CD14-positive monocyte (primary cell): ENCODE results near the gene IL18. TPM values are rescaled to one million over a fixed set of nuclear protein-coding genes. Genes with fewer than 3 reads are reported as not detected.

Experiments used
- DNase-seq, 3 donors: peaks; one replicate each; pipeline ENCODE4 v3.0.0-alpha.2; 2011 to 2022
- H2AFZ ChIP-seq: 2 replicates; pipeline ENCODE4 v1.6.0; 2012; ENCODE audit warnings: mild to moderate bottlenecking, low read depth, low read length, inconsistent platforms; ENCODE audit not compliant: insufficient read depth, poor library complexity, severe bottlenecking
- H3K27ac ChIP-seq, 2 donors: 1 replicate in 1 of 2; 2 replicates in 1 of 2; pipeline ENCODE4 v1.5.1; 2012 to 2013; ENCODE audit warnings: low read length in 2 of 2, control low read depth in 1 of 2, inconsistent platforms in 1 of 2, low read depth in 1 of 2, mild to moderate bottlenecking in 1 of 2
- H3K27me3 ChIP-seq, 2 donors: one replicate each; pipeline versions ENCODE4 v1.6.0 to v1.6.1; 2011 to 2013; ENCODE audit warnings: low read length in 2 of 2; ENCODE audit not compliant: control insufficient read depth in 2 of 2, insufficient read depth in 2 of 2
- H3K36me3 ChIP-seq, 2 donors: replicated peaks in 1 of 2; 1 replicate in 1 of 2; 2 replicates in 1 of 2; pipeline versions ENCODE4 v1.5.1 to v1.6.1; 2012 to 2013; ENCODE audit warnings: low read length in 2 of 2, control low read depth in 1 of 2, inconsistent platforms in 1 of 2, mild to moderate bottlenecking in 1 of 2; ENCODE audit not compliant: insufficient read depth in 2 of 2, control insufficient read depth in 1 of 2
- H3K4me1 ChIP-seq, 2 donors: 1 replicate in 1 of 2; 2 replicates in 1 of 2; pipeline versions ENCODE4 v1.5.1 to v1.6.1; 2012 to 2013; ENCODE audit warnings: low read length in 2 of 2, control low read depth in 1 of 2, inconsistent platforms in 1 of 2, mild to moderate bottlenecking in 1 of 2, moderate library complexity in 1 of 2; ENCODE audit not compliant: insufficient read depth in 2 of 2, control insufficient read depth in 1 of 2
- H3K4me2 ChIP-seq: replicated peaks from 2 replicates; pipeline ENCODE3; 2012; ENCODE audit warnings: low read length, moderate library complexity, mild to moderate bottlenecking; ENCODE audit not compliant: poor library complexity, severe bottlenecking; ENCODE audit errors: extremely low read depth
- H3K4me3 ChIP-seq, 3 experiments: fragments of 200-600 bp in 1 of 3; sonication (generic) in 1 of 3; replicated peaks in 1 of 3; 1 replicate in 2 of 3; 2 replicates in 1 of 3; pipeline ENCODE4 v1.5.1; 2011 to 2013; ENCODE audit warnings: low read length in 3 of 3, mild to moderate bottlenecking in 3 of 3, control low read depth in 2 of 3, low read depth in 2 of 3, inconsistent platforms in 1 of 3, moderate library complexity in 1 of 3
- H3K79me2 ChIP-seq: 2 replicates; pipeline ENCODE4 v1.6.0; 2012; ENCODE audit warnings: mild to moderate bottlenecking, control low read depth, inconsistent platforms, low read length, moderate library complexity; ENCODE audit not compliant: insufficient read depth
- H3K9ac ChIP-seq: 2 replicates; pipeline ENCODE4 v1.6.0; 2017; ENCODE audit warnings: low read length, mild to moderate bottlenecking; ENCODE audit not compliant: insufficient read depth, poor library complexity, severe bottlenecking
- H3K9me3 ChIP-seq, 2 donors: replicated peaks in 1 of 2; 1 replicate in 1 of 2; 2 replicates in 1 of 2; pipeline versions ENCODE4 v1.5.1 to v1.6.1; 2012 to 2013; ENCODE audit warnings: low read length in 2 of 2, control low read depth in 1 of 2; ENCODE audit not compliant: control insufficient read depth in 1 of 2, insufficient read depth in 1 of 2
- H4K20me1 ChIP-seq: 2 replicates; pipeline ENCODE4 v1.6.0; 2012; ENCODE audit warnings: mild to moderate bottlenecking, low read length, control low read depth, moderate library complexity; ENCODE audit not compliant: insufficient read depth
- H3K27ac Mint-ChIP-seq, 7 donors: one replicate each; pipeline ENCODE4 v1.8.0; 2020; ENCODE audit warnings: mild to moderate bottlenecking in 7 of 7, mixed read lengths in 7 of 7, moderate library complexity in 6 of 7, inconsistent platforms in 2 of 7
- H3K27me3 Mint-ChIP-seq, 3 donors: one replicate each; pipeline ENCODE4 v1.8.0; 2021 to 2022; ENCODE audit warnings: low read depth in 3 of 3, mild to moderate bottlenecking in 3 of 3, mixed read lengths in 3 of 3, moderate library complexity in 3 of 3, inconsistent platforms in 1 of 3
- H3K36me3 Mint-ChIP-seq, 2 donors: one replicate each; pipeline ENCODE4 v1.8.0; 2020; ENCODE audit warnings: mixed read lengths in 2 of 2, inconsistent platforms in 1 of 2, mild to moderate bottlenecking in 1 of 2
- H3K4me1 Mint-ChIP-seq: one replicate; pipeline ENCODE4 v1.8.0; 2020; ENCODE audit warnings: mild to moderate bottlenecking, mixed read lengths
- H3K4me3 Mint-ChIP-seq, 2 donors: one replicate each; pipeline ENCODE4 v1.8.0; 2020; ENCODE audit warnings: mild to moderate bottlenecking in 2 of 2, mixed read lengths in 2 of 2, moderate library complexity in 1 of 2
- H3K9me3 Mint-ChIP-seq, 7 donors: one replicate each; pipeline ENCODE4 v1.8.0; 2020 to 2022; ENCODE audit warnings: mixed read lengths in 7 of 7, mild to moderate bottlenecking in 6 of 7, moderate library complexity in 6 of 7, inconsistent platforms in 2 of 7
- CTCF ChIP-seq: fragments of 200-600 bp; IDR thresholded peaks from one replicate; pipeline ENCODE4 v1.8.0; 2022; ENCODE audit warnings: antibody characterized with exemption, mild to moderate bottlenecking
- whole genome bisulfite sequencing: methylation state at CpG from one replicate; pipeline ENCODE4 v1.1.5; 2013; ENCODE audit warnings: missing lambda C conversion rate; ENCODE audit not compliant: insufficient coverage; 5-methylcytosine and 5-hydroxymethylcytosine counted together
- intact Hi-C, 2 donors: fragments of 100-400 bp; cut with micrococcal nuclease; formaldehyde crosslinking; loops; one replicate each; pipeline versions ENCODE4 v1.15.0 to v1.15.1; 2023
- polyA plus RNA-seq, 3 donors: library from polyadenylated mRNA; depleted of rRNA in 1 of 3; unstranded in 2 of 3; stranded (reverse) in 1 of 3; fragments of 300-500 nt in 2 of 3; fragments of >200 nt in 1 of 3; fragmentation: Illumina TruSeq in 2 of 3; gene quantifications; 1 replicate in 2 of 3; 2 replicates in 1 of 3; pipeline ENCODE4 v1.2.3, GENCODE V29; 2012 to 2021

Gene IL18
- polyA plus RNA-seq, 3 donors: 11.7 to 16.2 (median 16.1) TPM

- 100% methylated on average over 4 of the region's 4 CpGs for WGBS
- H3K4me3 Mint-ChIP-seq: no peak overlapping the region
Measured at GRCh38 chr11:112123129-112123528, 40.8 kb downstream of the IL18 start.

GRCh38 chr11:112121981-112122615 lies 41.8 kb downstream of the IL18 start:
- no peaks in the 10 kb centered on the region for H3K36me3 ChIP-seq
- H3K27me3 Mint-ChIP-seq: no peaks in the 10 kb centered on the region
- H3K27ac ChIP-seq: no peak overlapping the region
- peaks cover 3 to 8% of the 10 kb centered on the region in 2 donors for H3K36me3 Mint-ChIP-seq
- H3K4me1 ChIP-seq: peaks cover 22 to 29% of the 10 kb centered on the region in 2 donors
- no peak overlapping the region for H3K4me3 Mint-ChIP-seq
- no peaks in the 10 kb centered on the region for H3K27me3 ChIP-seq
- no peaks in the 10 kb centered on the region for H4K20me1 ChIP-seq
- peak in 2 of 3 donors; percentile 16 to 71 for DNase-seq
- H3K9ac ChIP-seq: no peak overlapping the region
- H3K4me1 Mint-ChIP-seq: peaks cover 28% of the 10 kb centered on the region
- no peak overlapping the region for H3K4me2 ChIP-seq
- intact Hi-C loops: loop anchor here (5.0 kb wide), 1 partner anchor 35 kb away; no protein-coding TSS in a partner anchor
- no CpG with 5 or more reads among the region's 5 CpGs for WGBS
- no peak overlapping the region for H2AFZ ChIP-seq
- no peaks in the 10 kb centered on the region for H3K79me2 ChIP-seq
- H3K9me3 ChIP-seq: no peaks in the 10 kb centered on the region
- H3K9me3 Mint-ChIP-seq: peaks cover 0 to 2% (median 0%) of the 10 kb centered on the region in 7 donors
- H3K27ac Mint-ChIP-seq: peak overlapping the region in 4 of 7 donors; percentile 8 to 94 (median 65)
- no peak for TF ChIP-seq CTCF
- no peak overlapping the region for H3K4me3 ChIP-seq

More at GRCh38 chr11:112123129-112123528, 40.8 kb downstream of the IL18 start:
- peaks cover 3 to 8% of the 10 kb centered on the region in 2 donors for H3K36me3 Mint-ChIP-seq
- Histone ChIP-seq H3K9ac (no peak overlapping the region), H3K9me3 (no peaks in the 10 kb centered on the region), H3K27me3 (no peaks in the 10 kb centered on the region), H3K4me3 (no peak overlapping the region), H2AFZ (no peak overlapping the region), H3K36me3 (no peaks in the 10 kb centered on the region), H3K27ac (no peak overlapping the region), H3K4me1 (peaks cover 22 to 29% of the 10 kb centered on the region in 2 donors), H3K79me2 (no peaks in the 10 kb centered on the region), H3K4me2 (no peak overlapping the region), H4K20me1 (no peaks in the 10 kb centered on the region)
- intact Hi-C loops: loop anchor here (5.0 kb wide), 1 partner anchor 34 kb away; no protein-coding TSS in a partner anchor
- peaks cover 28% of the 10 kb centered on the region for H3K4me1 Mint-ChIP-seq
- H3K27ac Mint-ChIP-seq: peak overlapping the region in 1 of 7 donors; percentile 18
- DNase-seq: no peak
- no peak for TF ChIP-seq CTCF
- no peaks in the 10 kb centered on the region for H3K9me3 Mint-ChIP-seq
- no peaks in the 10 kb centered on the region for H3K27me3 Mint-ChIP-seq
